Fibroblast of the aortic adventitia (primary cell): ENCODE data around the gene COL6A1. TPM values are rescaled to one million over a fixed set of nuclear protein-coding genes. Genes with fewer than 3 reads are reported as not detected.

ENCODE experiments used
- DNase-seq: peaks from one replicate; pipeline ENCODE4 v3.0.0-alpha.2; 2010; ENCODE audit warnings: low read depth
- H3K4me3 ChIP-seq: 2 replicates; pipeline ENCODE4 v1.5.1; 2011; ENCODE audit warnings: low read depth, mild to moderate bottlenecking, control low read depth, low read length, moderate library complexity
- CTCF ChIP-seq: IDR thresholded peaks from 2 replicates; pipeline ENCODE4 v1.5.1; 2011; ENCODE audit warnings: mild to moderate bottlenecking, low read length, control low read depth, inconsistent platforms; ENCODE audit not compliant: insufficient read depth
- total RNA-seq: library from RNA; depleted of rRNA; stranded (reverse); fragments of >200 nt; gene quantifications from 2 replicates; pipeline ENCODE4 v1.2.3, GENCODE V29; 2012; ENCODE audit warnings: low replicate concordance

The COL6A1 gene
- total RNA-seq, 1 donor, result 1,082 TPM

GRCh38 chr21:45988366-45989347, 7.1 kb downstream of the COL6A1 start:
- no peak for TF ChIP-seq CTCF
- no peak for DNase-seq
- H3K4me3 ChIP-seq, result no peak overlapping the region

- TF ChIP-seq CTCF, result no peak
- DNase-seq, result no peak
- no peak overlapping the region for H3K4me3 ChIP-seq
Observed at GRCh38 chr21:45989355-45990048, 7.9 kb downstream of the COL6A1 start.

DNA sequence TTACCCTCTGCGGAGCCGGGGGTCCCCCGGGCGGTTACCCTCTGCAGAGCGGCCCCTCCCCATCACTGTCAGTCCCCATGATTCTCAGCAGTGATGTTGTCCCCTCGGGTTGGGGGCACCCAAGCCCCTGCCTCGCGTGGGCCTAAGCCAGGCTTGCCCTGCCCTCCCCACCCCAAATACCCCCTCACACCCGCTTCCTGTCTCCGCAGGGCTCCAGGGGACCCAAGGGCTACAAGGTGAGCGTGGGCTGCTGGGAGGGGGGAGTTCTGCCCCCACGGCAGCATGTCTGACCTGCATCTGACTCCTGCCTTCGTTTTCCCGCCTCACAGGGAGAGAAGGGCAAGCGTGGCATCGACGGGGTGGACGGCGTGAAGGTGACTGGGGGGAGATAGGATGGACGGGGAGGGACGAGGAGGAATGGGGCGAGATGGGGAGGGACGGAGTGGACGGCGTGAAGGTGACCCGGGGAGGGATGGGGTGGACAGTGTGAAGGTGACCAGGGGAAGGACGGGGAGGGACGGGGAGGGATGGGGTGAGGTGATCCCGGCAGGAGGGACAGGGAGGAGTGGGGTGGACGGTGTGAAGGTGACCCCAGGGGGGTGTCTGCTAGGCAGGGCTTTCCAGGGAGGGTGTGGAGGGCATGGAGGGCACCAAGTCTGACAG, 8.6 kb downstream of the COL6A1 start:
- no peak for TF ChIP-seq CTCF
- no peak for DNase-seq
- no peak overlapping the region for H3K4me3 ChIP-seq

DNA sequence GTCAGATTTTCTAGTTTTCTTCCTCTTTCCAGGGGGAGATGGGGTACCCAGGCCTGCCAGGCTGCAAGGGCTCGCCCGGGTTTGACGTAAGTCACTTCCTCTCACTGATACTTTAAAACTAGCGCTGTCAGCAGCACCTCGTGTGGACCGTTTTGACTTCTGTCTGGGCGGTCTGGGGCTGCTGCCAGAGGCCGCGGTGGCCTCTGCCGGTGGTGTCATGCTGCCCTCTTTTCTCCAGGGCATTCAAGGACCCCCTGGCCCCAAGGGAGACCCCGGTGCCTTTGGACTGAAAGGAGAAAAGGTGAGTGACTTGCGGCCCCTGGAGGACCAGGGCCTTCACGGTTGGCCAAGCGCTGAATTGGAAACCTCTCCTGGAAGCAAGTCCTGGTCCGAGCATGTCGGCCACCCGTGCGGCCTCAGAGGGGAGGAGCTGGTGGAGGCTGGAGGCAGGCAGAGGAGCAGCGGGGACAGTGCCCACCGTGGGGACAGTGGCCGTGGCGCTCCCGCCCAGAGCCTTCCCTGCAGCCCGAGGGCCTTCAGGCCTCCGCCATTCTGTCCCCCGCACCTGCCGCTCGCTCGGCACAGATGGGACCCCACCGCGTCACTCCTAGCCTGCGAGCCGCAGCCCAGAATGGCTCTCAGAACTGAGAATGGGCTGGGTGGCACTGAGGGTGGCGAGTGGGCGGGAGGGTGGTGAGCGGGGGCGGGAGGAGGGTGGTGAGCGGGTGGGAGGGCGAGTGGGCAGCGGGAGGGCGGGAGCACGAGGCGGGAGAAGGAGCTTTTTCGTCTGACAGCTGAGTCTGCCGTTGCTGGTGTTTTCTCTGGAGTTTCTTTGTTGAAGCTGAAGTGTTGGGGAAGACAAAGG, 9.4 kb downstream of the COL6A1 start:
- no peak overlapping the region for H3K4me3 ChIP-seq
- TF ChIP-seq CTCF, result no peak
- no peak for DNase-seq

- DNase-seq, result no peak
- no peak overlapping the region for H3K4me3 ChIP-seq
- TF ChIP-seq CTCF, result no peak
Observed at GRCh38 chr21:45991606-45992300, 10.2 kb downstream of the COL6A1 start.
